Ascending aorta (tissue), 2 donors: Measurements from ENCODE around the gene CDH9. TPM values are rescaled to one million over a fixed set of nuclear protein-coding genes. Genes with fewer than 3 reads are reported as not detected.

ENCODE experiments used
- DNase-seq, 2 donors: peaks; one replicate each; pipeline ENCODE4 v3.0.0-alpha.2; 2019; ENCODE audit warnings: low spot score in 2 of 2
- H3K27ac ChIP-seq, 2 donors: fragments of 200-600 bp; sonication (generic); one replicate each; pipeline ENCODE4 v1.5.1; 2016 to 2017; ENCODE audit warnings: mild to moderate bottlenecking in 1 of 2
- H3K27me3 ChIP-seq: fragments of 200-600 bp; sonication (generic); one replicate; pipeline ENCODE4 v1.5.1; 2017
- H3K36me3 ChIP-seq, 2 donors: fragments of 200-600 bp; sonication (generic); one replicate each; pipeline ENCODE4 v1.5.1; 2016
- H3K4me1 ChIP-seq, 2 donors: fragments of 200-600 bp; sonication (generic); one replicate each; pipeline ENCODE4 v1.5.1; 2016 to 2017; ENCODE audit warnings: mild to moderate bottlenecking in 1 of 2
- H3K4me3 ChIP-seq, 2 donors: fragments of 200-600 bp; sonication (generic); one replicate each; pipeline ENCODE4 v1.5.1; 2016 to 2017; ENCODE audit warnings: mild to moderate bottlenecking in 1 of 2
- H3K9me3 ChIP-seq, 2 donors: fragments of 200-600 bp; sonication (generic); one replicate each; pipeline ENCODE4 v1.5.1; 2016
- intact Hi-C: fragments of 100-400 bp; cut with DNase I; formaldehyde crosslinking; loops from one replicate; pipeline ENCODE4 v1.15.1; 2023
- total RNA-seq: library from RNA; depleted of rRNA; stranded (reverse); fragments of >200 nt; gene quantifications from one replicate; pipeline ENCODE4 v1.1.0, GENCODE V29; 2016
- TF ChIP-seq, protein P1 (sequence below), 3 experiments: fragments of 200-600 bp in 2 of 3; fragments of 450-650 bp in 1 of 3; sonication (generic) in 2 of 3; IDR thresholded peaks; one replicate each; pipeline ENCODE4 v1.5.1; 2016 to 2019; ENCODE audit warnings: antibody characterized with exemption in 3 of 3, mild to moderate bottlenecking in 1 of 3, moderate library complexity in 1 of 3

CDH9 gene
- total RNA-seq, 1 donor from 2014 or later, result not detected

- TF ChIP-seq, protein P1, sequence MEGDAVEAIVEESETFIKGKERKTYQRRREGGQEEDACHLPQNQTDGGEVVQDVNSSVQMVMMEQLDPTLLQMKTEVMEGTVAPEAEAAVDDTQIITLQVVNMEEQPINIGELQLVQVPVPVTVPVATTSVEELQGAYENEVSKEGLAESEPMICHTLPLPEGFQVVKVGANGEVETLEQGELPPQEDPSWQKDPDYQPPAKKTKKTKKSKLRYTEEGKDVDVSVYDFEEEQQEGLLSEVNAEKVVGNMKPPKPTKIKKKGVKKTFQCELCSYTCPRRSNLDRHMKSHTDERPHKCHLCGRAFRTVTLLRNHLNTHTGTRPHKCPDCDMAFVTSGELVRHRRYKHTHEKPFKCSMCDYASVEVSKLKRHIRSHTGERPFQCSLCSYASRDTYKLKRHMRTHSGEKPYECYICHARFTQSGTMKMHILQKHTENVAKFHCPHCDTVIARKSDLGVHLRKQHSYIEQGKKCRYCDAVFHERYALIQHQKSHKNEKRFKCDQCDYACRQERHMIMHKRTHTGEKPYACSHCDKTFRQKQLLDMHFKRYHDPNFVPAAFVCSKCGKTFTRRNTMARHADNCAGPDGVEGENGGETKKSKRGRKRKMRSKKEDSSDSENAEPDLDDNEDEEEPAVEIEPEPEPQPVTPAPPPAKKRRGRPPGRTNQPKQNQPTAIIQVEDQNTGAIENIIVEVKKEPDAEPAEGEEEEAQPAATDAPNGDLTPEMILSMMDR (IDR thresholded peaks at IDR 0.05), result no peak
- no peak for DNase-seq
- no peaks in the 10 kb centered on the region for H3K4me1 ChIP-seq
- H3K9me3 ChIP-seq, result no peaks in the 10 kb centered on the region
- no peak overlapping the region for H3K27ac ChIP-seq
- H3K27me3 ChIP-seq, result no peaks in the 10 kb centered on the region
- H3K36me3 ChIP-seq, result no peaks in the 10 kb centered on the region
- H3K4me3 ChIP-seq, result no peak overlapping the region
- intact Hi-C loops, result no loop called here
Measured at GRCh38 chr5:27008604-27009539, 29.5 kb downstream of the CDH9 start.

DNA sequence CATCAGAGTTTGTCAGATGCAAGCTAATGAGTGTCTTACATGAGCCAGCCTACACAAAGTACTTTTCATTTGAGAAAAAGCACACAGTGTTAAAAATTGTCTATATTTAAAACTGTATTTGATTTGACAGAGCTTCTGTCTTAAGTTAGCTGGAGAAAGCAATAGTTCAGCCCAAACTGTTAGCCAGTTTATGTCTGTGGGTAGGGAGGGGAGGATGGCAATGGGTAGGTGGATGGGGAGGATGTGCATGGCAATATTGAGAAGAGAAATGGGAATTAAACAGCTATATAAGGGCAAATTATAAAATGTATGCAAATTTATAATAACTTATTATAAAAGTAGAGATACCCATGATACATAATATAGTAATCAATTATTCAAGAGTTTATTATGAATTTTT is 31.3 kb downstream of the CDH9 start:
- Histone ChIP-seq H3K4me3 (no peak overlapping the region), H3K36me3 (no peaks in the 10 kb centered on the region), H3K4me1 (no peaks in the 10 kb centered on the region), H3K27me3 (no peaks in the 10 kb centered on the region), H3K27ac (no peak overlapping the region), H3K9me3 (no peaks in the 10 kb centered on the region)
- intact Hi-C loops, result no loop called here
- TF ChIP-seq, protein P1 (IDR thresholded peaks at IDR 0.05), result no peak
- DNase-seq, result no peak

DNA sequence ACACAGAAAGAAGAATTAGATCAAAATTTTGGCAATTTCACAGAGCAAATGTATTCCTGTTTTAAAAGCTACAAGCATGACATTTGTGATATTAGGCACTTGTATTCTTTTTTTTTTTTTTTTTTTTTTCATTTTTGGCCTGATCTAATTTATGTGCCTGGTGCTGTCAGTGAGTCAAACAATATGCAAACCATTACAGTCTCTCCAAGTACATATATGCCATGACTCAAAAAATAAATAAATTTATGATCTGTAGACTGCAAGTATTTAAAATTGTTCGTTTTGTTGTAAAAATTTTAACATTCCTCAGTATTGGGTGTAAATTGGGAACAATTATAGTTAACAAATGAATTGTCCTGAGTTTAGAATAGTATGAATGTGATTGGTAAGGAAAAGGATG is 51.4 kb downstream of the CDH9 start:
- Histone ChIP-seq H3K4me3 (no peak overlapping the region), H3K27me3 (no peaks in the 10 kb centered on the region)
- TF ChIP-seq, protein P1 (IDR thresholded peaks at IDR 0.05), result no peak

GRCh38 chr5:26981750-26982149 is 56.6 kb downstream of the CDH9 start:
- TF ChIP-seq, protein P1 (IDR thresholded peaks at IDR 0.05), result no peak
- intact Hi-C loops, result no loop called here
- H3K27me3 ChIP-seq, result no peaks in the 10 kb centered on the region
- no peaks in the 10 kb centered on the region for H3K4me1 ChIP-seq
- H3K36me3 ChIP-seq, result no peaks in the 10 kb centered on the region
- no peaks in the 10 kb centered on the region for H3K9me3 ChIP-seq
- no peak for DNase-seq
- no peak overlapping the region for H3K4me3 ChIP-seq
- H3K27ac ChIP-seq, result no peak overlapping the region

More for the DNA sequence above, 51.4 kb downstream of the CDH9 start:
- intact Hi-C loops, result no loop called here
- H3K9me3 ChIP-seq, result no peaks in the 10 kb centered on the region
- no peak for DNase-seq
- no peak overlapping the region for H3K27ac ChIP-seq
- no peaks in the 10 kb centered on the region for H3K4me1 ChIP-seq
- no peaks in the 10 kb centered on the region for H3K36me3 ChIP-seq

DNA sequence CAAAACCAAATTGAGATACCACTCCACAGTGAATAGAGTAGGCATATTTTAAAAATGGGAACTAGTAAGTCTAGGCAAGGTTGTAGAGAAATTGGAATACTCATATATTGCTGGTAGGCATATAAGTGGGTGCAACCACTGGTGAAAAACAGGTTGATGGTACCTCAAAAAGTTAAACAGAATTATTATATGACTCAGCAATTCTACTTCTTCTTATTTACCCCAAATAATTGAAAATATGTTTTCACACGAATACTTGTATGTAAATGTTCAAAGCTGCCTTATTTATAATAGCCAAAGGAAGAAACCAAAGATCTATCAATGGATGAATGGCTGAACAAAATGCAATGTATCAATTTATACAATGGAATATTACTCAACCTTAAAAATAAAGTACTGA is 79.1 kb downstream of the CDH9 start:
- H3K27me3 ChIP-seq, result no peaks in the 10 kb centered on the region
- intact Hi-C loops, result no loop called here
- DNase-seq, result no peak
- TF ChIP-seq, protein P1 (IDR thresholded peaks at IDR 0.05), result no peak
- H3K4me1 ChIP-seq, result no peaks in the 10 kb centered on the region
- H3K9me3 ChIP-seq, result no peaks in the 10 kb centered on the region
- H3K36me3 ChIP-seq, result no peaks in the 10 kb centered on the region
- no peak overlapping the region for H3K4me3 ChIP-seq
- no peak overlapping the region for H3K27ac ChIP-seq
